OCI-LY7 (cell line): ENCODE data around the gene HACE1. TPM values are rescaled to one million over a fixed set of nuclear protein-coding genes. Genes with fewer than 3 reads are reported as not detected.
"Not testable (repeated sequence)": the region's sequence is repeated elsewhere in the genome, so short reads cannot be mapped to it uniquely, and the experiment has no call there.

ENCODE experiments used
- BruUV-seq: library from RNA; stranded (reverse); fragments of 400-500 nt; replicated peaks from 2 replicates; lab custom pipeline; 2021; lab: Mats Ljungman, UMichigan
- CTCF ChIA-PET: fragments of 300-600 bp; sonication (Branson Sonifier 250); formaldehyde crosslinking; loops from one replicate; lab custom pipeline; 2022; ENCODE audit warnings: antibody characterized with exemption; ENCODE audit not compliant: unreplicated experiment; lab: Charles Lee
- POLR2A ChIA-PET: fragments of 300-600 bp; sonication (Branson Sonifier 250); formaldehyde crosslinking; loops from one replicate; lab custom pipeline; 2022; ENCODE audit warnings: antibody characterized with exemption; lab: Charles Lee
- DNase-seq: peaks from one replicate; pipeline ENCODE4 v3.0.0-alpha.2; 2015; ENCODE audit warnings: low spot score
- H2AFZ ChIP-seq: fragments of 200-600 bp; sonication (generic), shearing (Covaris generic); 2 replicates; pipeline ENCODE4 v1.6.1; 2014; ENCODE audit warnings: mild to moderate bottlenecking, antibody characterized with exemption, low read length, moderate library complexity
- H3K27ac ChIP-seq: fragments of 200-600 bp; sonication (generic); 2 replicates; pipeline ENCODE4 v1.5.1; 2014; ENCODE audit warnings: mixed run types, low read depth, mild to moderate bottlenecking, moderate library complexity, low read length, inconsistent platforms; ENCODE audit not compliant: poor library complexity, severe bottlenecking
- H3K36me3 ChIP-seq: fragments of 200-600 bp; sonication (generic); 2 replicates; pipeline ENCODE4 v1.6.1; 2014; ENCODE audit warnings: mild to moderate bottlenecking, antibody characterized with exemption, low read length, moderate library complexity, mixed read lengths; ENCODE audit not compliant: insufficient read depth
- H3K4me1 ChIP-seq: fragments of 200-600 bp; sonication (generic); 2 replicates; pipeline ENCODE4 v1.5.1; 2014; ENCODE audit warnings: mild to moderate bottlenecking, low read length; ENCODE audit not compliant: insufficient read depth, poor library complexity, severe bottlenecking
- H3K4me2 ChIP-seq: fragments of 200-600 bp; sonication (generic); 2 replicates; pipeline ENCODE4 v1.6.1; 2014; ENCODE audit warnings: mild to moderate bottlenecking, low read length
- H3K4me3 ChIP-seq: fragments of 200-600 bp; sonication (generic); 2 replicates; pipeline ENCODE4 v1.5.1; 2014; ENCODE audit warnings: mild to moderate bottlenecking, low read depth, low read length; ENCODE audit not compliant: poor library complexity, severe bottlenecking
- H3K79me2 ChIP-seq: fragments of 200-600 bp; sonication (generic); 2 replicates; pipeline ENCODE4 v1.6.1; 2016; ENCODE audit warnings: low read depth, mild to moderate bottlenecking, low read length, moderate library complexity, mixed read lengths; ENCODE audit not compliant: insufficient read depth
- H3K9me2 ChIP-seq: fragments of 200-600 bp; sonication (generic); 2 replicates; pipeline ENCODE4 v1.6.1; 2016; ENCODE audit warnings: mild to moderate bottlenecking, low read length, mixed read lengths; ENCODE audit not compliant: insufficient read depth
- H3K9me3 ChIP-seq: fragments of 200-600 bp; sonication (generic); 2 replicates; pipeline ENCODE4 v1.6.1; 2014; ENCODE audit warnings: mild to moderate bottlenecking, mixed run types, low read length, mixed read lengths
- H4K20me1 ChIP-seq: fragments of 200-600 bp; sonication (generic); 2 replicates; pipeline ENCODE4 v1.6.1; 2014; ENCODE audit warnings: mild to moderate bottlenecking, antibody characterized with exemption, low read length, moderate library complexity, mixed read lengths; ENCODE audit not compliant: insufficient read depth
- EZH2phosphoT487 ChIP-seq: fragments of 200-600 bp; sonication (generic); IDR thresholded peaks from 2 replicates; pipeline ENCODE4 v1.6.1; 2018; ENCODE audit warnings: low read depth, borderline replicate concordance, mild to moderate bottlenecking, mixed run types, antibody characterized with exemption, low read length, moderate library complexity, mixed read lengths
- intact Hi-C: fragments of 100-400 bp; cut with micrococcal nuclease; formaldehyde crosslinking; loops from one replicate; pipeline ENCODE4 v1.10.0; 2022; ENCODE audit not compliant: unreplicated experiment
- total RNA-seq, 2 experiments: library from RNA; depleted of rRNA in 1 of 2; stranded (reverse); fragments of >200 nt in 1 of 2; shearing (Covaris generic) in 1 of 2; gene quantifications; 2 replicates each; pipeline ENCODE4 v1.2.3, GENCODE V29; 2014 to 2022
- TF ChIP-seq, protein P1 (sequence below): fragments of 200-600 bp; sonication (generic); conservative IDR thresholded peaks from 2 replicates; pipeline ENCODE4 v1.5.1; 2014; ENCODE audit warnings: mild to moderate bottlenecking, antibody characterized with exemption, low read length, moderate library complexity, mixed read lengths

The HACE1 gene
- total RNA-seq, 2 experiments from 2014 or later, result 16.6 to 22.1 TPM

DNA sequence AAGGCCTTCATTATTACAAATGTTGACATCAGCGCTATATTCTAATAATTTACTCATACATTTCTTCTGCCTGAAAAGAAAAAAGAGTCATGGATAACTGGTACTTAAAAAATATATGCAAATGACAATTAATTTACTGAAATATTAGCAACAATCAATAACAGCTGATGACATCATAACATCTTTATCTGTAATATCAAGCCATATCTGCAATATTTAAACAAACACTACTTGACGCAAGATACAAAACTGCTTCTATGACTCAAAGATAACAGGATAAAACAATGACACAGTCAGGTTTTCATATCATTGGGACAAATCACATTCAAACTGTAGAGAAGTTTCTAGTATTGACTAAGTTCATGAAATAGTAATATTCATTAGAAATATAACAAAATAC lies 16.5 kb downstream of the HACE1 start:
- intact Hi-C loops, result no loop called here
- peaks cover 8% of the 10 kb centered on the region for H3K36me3 ChIP-seq
- H2AFZ ChIP-seq, result no peak overlapping the region
- BruUV-seq, result no TSS peak
- H3K4me3 ChIP-seq, result no peak overlapping the region
- no peaks in the 10 kb centered on the region for H4K20me1 ChIP-seq
- no peaks in the 10 kb centered on the region for H3K4me1 ChIP-seq
- no peaks in the 10 kb centered on the region for H3K9me2 ChIP-seq
- H3K4me2 ChIP-seq, result no peak overlapping the region
- TF ChIP-seq, protein P1, sequence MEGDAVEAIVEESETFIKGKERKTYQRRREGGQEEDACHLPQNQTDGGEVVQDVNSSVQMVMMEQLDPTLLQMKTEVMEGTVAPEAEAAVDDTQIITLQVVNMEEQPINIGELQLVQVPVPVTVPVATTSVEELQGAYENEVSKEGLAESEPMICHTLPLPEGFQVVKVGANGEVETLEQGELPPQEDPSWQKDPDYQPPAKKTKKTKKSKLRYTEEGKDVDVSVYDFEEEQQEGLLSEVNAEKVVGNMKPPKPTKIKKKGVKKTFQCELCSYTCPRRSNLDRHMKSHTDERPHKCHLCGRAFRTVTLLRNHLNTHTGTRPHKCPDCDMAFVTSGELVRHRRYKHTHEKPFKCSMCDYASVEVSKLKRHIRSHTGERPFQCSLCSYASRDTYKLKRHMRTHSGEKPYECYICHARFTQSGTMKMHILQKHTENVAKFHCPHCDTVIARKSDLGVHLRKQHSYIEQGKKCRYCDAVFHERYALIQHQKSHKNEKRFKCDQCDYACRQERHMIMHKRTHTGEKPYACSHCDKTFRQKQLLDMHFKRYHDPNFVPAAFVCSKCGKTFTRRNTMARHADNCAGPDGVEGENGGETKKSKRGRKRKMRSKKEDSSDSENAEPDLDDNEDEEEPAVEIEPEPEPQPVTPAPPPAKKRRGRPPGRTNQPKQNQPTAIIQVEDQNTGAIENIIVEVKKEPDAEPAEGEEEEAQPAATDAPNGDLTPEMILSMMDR, result no peak
- TF ChIP-seq EZH2phosphoT487, result no peak
- POLR2A ChIA-PET, result interaction anchor here (0.6 to 0.8 kb wide), 3 partner anchors 26 to 188 kb away, joined by 3 read pairs; no protein-coding TSS in a partner anchor
- no peaks in the 10 kb centered on the region for H3K9me3 ChIP-seq
- H3K79me2 ChIP-seq, result no peaks in the 10 kb centered on the region
- DNase-seq, result no peak
- H3K27ac ChIP-seq, result no peak overlapping the region
- CTCF ChIA-PET, result no interaction called here

DNA sequence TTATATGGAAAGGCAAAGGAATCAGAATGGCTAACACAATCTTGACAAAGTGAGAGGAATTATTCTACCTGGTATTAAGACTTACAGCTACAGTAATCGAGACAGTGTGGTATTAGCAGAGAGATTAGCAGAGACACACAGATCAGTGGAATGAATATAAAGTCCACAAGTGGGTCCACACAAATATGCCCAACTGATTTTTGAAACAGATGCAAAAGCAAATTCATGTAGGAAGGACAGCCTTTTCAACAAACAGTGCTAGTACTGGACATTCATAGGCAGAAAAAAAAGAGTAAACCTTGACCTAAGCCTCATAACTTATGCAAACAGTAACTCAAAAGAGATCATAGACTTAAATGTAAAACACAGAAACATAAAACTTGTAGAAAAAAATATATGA lies 22.6 kb downstream of the HACE1 start:
- DNase-seq, result no peak
- Histone ChIP-seq H3K4me3 (no peak overlapping the region), H3K79me2 (no peaks in the 10 kb centered on the region), H3K4me1 (no peaks in the 10 kb centered on the region), H3K9me2 (no peaks in the 10 kb centered on the region), H2AFZ (no peak overlapping the region), H3K27ac (no peak overlapping the region), H3K4me2 (no peak overlapping the region), H3K36me3 (peaks cover 8% of the 10 kb centered on the region; the same call in 1 of the 2 replicates), H4K20me1 (0 out of 2 replicates have a peak, but pooled peaks cover 4% of the 10 kb centered on the region), H3K9me3 (no peaks in the 10 kb centered on the region)
- ChIA-PET POLR2A (no interaction called here), CTCF (no interaction called here)
- BruUV-seq, result no TSS peak
- intact Hi-C loops, result no loop called here
- TF ChIP-seq, protein P1, result no peak
- TF ChIP-seq EZH2phosphoT487, result no peak

DNA sequence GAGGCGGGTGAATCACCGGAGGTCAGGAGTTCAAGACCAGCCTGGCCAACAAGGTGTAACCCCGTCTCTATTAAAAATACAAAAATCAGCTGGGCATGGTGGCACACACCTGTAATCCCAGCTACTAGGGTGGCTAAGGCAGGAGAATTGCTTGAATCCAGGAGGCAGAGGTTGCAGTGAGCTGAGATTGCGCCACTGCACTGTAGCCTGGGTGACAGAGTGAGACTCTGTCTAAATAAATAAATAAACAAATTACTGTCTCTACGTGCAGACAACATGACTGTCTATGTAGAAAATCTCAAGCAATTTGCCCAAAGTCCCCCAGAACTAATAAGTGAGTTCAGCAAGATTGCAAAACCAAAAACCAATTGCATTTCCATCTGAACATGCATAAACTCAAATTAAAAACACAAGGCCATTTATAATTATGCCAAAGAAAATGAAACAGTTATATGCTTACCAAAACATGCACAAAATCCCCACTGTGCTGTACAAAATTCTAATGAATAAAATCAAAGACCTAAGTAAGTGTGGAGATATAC lies 23.2 kb downstream of the HACE1 start:
- H3K4me3 ChIP-seq, H3K4me2 ChIP-seq, H3K9me3 ChIP-seq, H3K9me2 ChIP-seq, H4K20me1 ChIP-seq, DNase-seq, CTCF ChIA-PET, POLR2A ChIA-PET, intact Hi-C loops, H2AFZ ChIP-seq, H3K36me3 ChIP-seq, BruUV-seq, H3K4me1 ChIP-seq, H3K27ac ChIP-seq, H3K79me2 ChIP-seq: not testable (repeated sequence)
